Measurements from ENCODE around the gene KCNK4.
A peak's percentile ranks its signal among the peaks of the same experiment; 100 is the strongest.

- no peak for TF ChIP-seq CREB1 (IDR thresholded peaks at IDR 0.05; ENCODE audit: low read depth)
- no peak for TF ChIP-seq RAD21 (IDR thresholded peaks at IDR 0.05; ENCODE audit: low read depth)
- no peak for TF ChIP-seq TAF1 (IDR thresholded peaks at IDR 0.05; ENCODE audit: low read depth)
- TF ChIP-seq NFIC (IDR thresholded peaks at IDR 0.05), result no peak
- no peak for TF ChIP-seq EP300 (IDR thresholded peaks at IDR 0.05; ENCODE audit: borderline replicate concordance)
- TF ChIP-seq ZBTB7A (IDR thresholded peaks at IDR 0.05; ENCODE audit: low read depth), result 0 out of 2 replicates have a peak, but pooled peaks have one; percentile 26
- TF ChIP-seq EGR1 (IDR thresholded peaks at IDR 0.05), result 0 out of 2 replicates have a peak, but pooled peaks have one; percentile 25
- TF ChIP-seq YY1 (IDR thresholded peaks at IDR 0.05; ENCODE audit: low read depth), result no peak
- no peak for TF ChIP-seq REST (IDR thresholded peaks at IDR 0.05; ENCODE audit: low read depth)
- TF ChIP-seq CEBPB (IDR thresholded peaks at IDR 0.05), result no peak
- TF ChIP-seq USF1 (IDR thresholded peaks at IDR 0.05), result no peak
- TF ChIP-seq MAX (IDR thresholded peaks at IDR 0.05), result no peak
- no peak for TF ChIP-seq FOXM1 (IDR thresholded peaks at IDR 0.05; ENCODE audit: borderline replicate concordance, low read depth)
These were observed 49.7 kb downstream of the KCNK4 start for GRCh38 chr11:64340671-64341335.

All from Ishikawa (cell line).